K562 (cell line): Measurements from ENCODE around the gene PRKCSH. TPM values are rescaled to one million over a fixed set of nuclear protein-coding genes. Genes with fewer than 3 reads are reported as not detected.
A peak's percentile ranks its signal among the peaks of the same experiment; 100 is the strongest.

Experiments
- ATAC-seq: fragments of 200-7000 bp; cut with Tn5 transposase; 3 replicates; pipeline ENCODE4 v1.9.1; 2020; ENCODE audit warnings: moderate library complexity
- BruUV-seq: library from RNA; stranded (reverse); fragments of 400-500 nt; replicated peaks from 2 replicates; lab custom pipeline; 2021; lab: Mats Ljungman, UMichigan
- CTCF ChIA-PET: fragments of 300-600 bp; formaldehyde crosslinking; extraction: SDS; loops from one replicate; lab custom pipeline; 2021; ENCODE audit warnings: low intra/inter-chr PET ratio; lab: Yijun Ruan, JAX
- POLR2A ChIA-PET: fragments of 300-600, 350-650 bp; sonication (Branson Sonifier 250); formaldehyde crosslinking; extraction: SDS; loops from one replicate; lab custom pipeline; 2021; ENCODE audit warnings: antibody characterized with exemption, inconsistent platforms; lab: Yijun Ruan, JAX
- DNase-seq, 4 experiments: peaks; one replicate each; pipeline versions ENCODE4 v3.0.0 to v3.0.0-alpha.2; 2011 to 2018; ENCODE audit warnings: low spot score in 3 of 4, mixed read lengths in 3 of 4; ENCODE audit errors: extremely low read depth in 1 of 4
- FAIRE-seq: peaks from 2 replicates; lab custom pipeline; 2011; peaks lifted over from hg19 to GRCh38; lab: Jason Lieb, UNC
- H2AFZ ChIP-seq: 2 replicates; pipeline ENCODE4 v1.6.0; 2011; ENCODE audit warnings: low read depth, low read length, control low read depth, inconsistent platforms
- H3K27ac ChIP-seq: fragments of 200-600 bp; 3 replicates; pipeline ENCODE4 v1.8.0; 2011; ENCODE audit warnings: low read depth, mild to moderate bottlenecking, control low read depth, inconsistent platforms, low read length, moderate library complexity, mixed read lengths; ENCODE audit errors: extremely low read depth
- H3K27me3 ChIP-seq, 2 experiments: fragments of 300-600 bp in 1 of 2; 2 replicates in 1 of 2; 3 replicates in 1 of 2; pipeline versions ENCODE4 v1.6.0 to v1.8.0; 2011; ENCODE audit warnings: inconsistent platforms in 2 of 2, low read length in 2 of 2, mild to moderate bottlenecking in 1 of 2, mixed read lengths in 1 of 2, moderate library complexity in 1 of 2; ENCODE audit not compliant: control insufficient read depth in 2 of 2, insufficient read depth in 2 of 2
- H3K36me3 ChIP-seq: fragments of 300-600 bp; 3 replicates; pipeline ENCODE4 v1.8.0; 2011; ENCODE audit warnings: mild to moderate bottlenecking, low read length, inconsistent platforms; ENCODE audit not compliant: control insufficient read depth, insufficient read depth
- H3K4me1 ChIP-seq, 2 experiments: fragments of 200-600 bp in 1 of 2; replicated peaks in 1 of 2; 2 replicates in 1 of 2; 3 replicates in 1 of 2; pipeline versions ENCODE4 v1.5.1 to v1.8.0; 2011; ENCODE audit warnings: inconsistent platforms in 2 of 2, low read length in 2 of 2, mild to moderate bottlenecking in 1 of 2, mixed read lengths in 1 of 2, moderate library complexity in 1 of 2; ENCODE audit not compliant: control insufficient read depth in 2 of 2, insufficient read depth in 2 of 2
- H3K4me2 ChIP-seq: 2 replicates; pipeline ENCODE4 v1.6.1; 2011; ENCODE audit warnings: low read length, control low read depth, inconsistent platforms, mixed read lengths; ENCODE audit not compliant: insufficient read depth
- H3K4me3 ChIP-seq: fragments of 200-600 bp; sonication (generic), shearing (Covaris generic); 2 replicates; pipeline ENCODE4 v1.5.1; 2016; ENCODE audit warnings: control low read depth, inconsistent platforms
- H3K79me2 ChIP-seq: fragments of 200-600 bp; 3 replicates; pipeline ENCODE4 v1.8.0; 2011; ENCODE audit warnings: low read length, inconsistent platforms; ENCODE audit not compliant: control insufficient read depth, insufficient read depth
- H3K9ac ChIP-seq, 2 experiments: 2 replicates each; pipeline versions ENCODE4 v1.6.0 to v1.6.1; 2011; ENCODE audit warnings: low read depth in 2 of 2, low read length in 2 of 2, control low read depth in 1 of 2, inconsistent platforms in 1 of 2, mild to moderate bottlenecking in 1 of 2, mixed read lengths in 1 of 2; ENCODE audit not compliant: insufficient read depth in 1 of 2
- H3K9me1 ChIP-seq: one replicate; pipeline ENCODE4 v1.6.0; 2011; ENCODE audit warnings: inconsistent platforms, mild to moderate bottlenecking, low read length, moderate library complexity; ENCODE audit not compliant: control insufficient read depth, insufficient read depth
- H3K9me3 ChIP-seq: replicated peaks from 2 replicates; pipeline ENCODE4 v1.5.1; 2011; ENCODE audit warnings: low read depth, low read length, inconsistent platforms; ENCODE audit not compliant: control insufficient read depth, insufficient read depth
- H4K20me1 ChIP-seq: replicated peaks from 2 replicates; pipeline ENCODE4 v1.6.1; 2011; ENCODE audit warnings: low read length, inconsistent platforms, mixed read lengths; ENCODE audit not compliant: control insufficient read depth, insufficient read depth
- EHMT2 ChIP-seq: fragments of 450-650 bp; IDR thresholded peaks from 2 replicates; pipeline ENCODE4 v1.6.1; 2018; ENCODE audit warnings: antibody characterized with exemption
- ETV5 ChIP-seq: sonication (generic); formaldehyde crosslinking; IDR thresholded peaks from 2 replicates; pipeline ENCODE4 v1.4.0; 2020; ENCODE audit warnings: low read depth, mild to moderate bottlenecking, missing genetic modification reagents
- EZH2 ChIP-seq: IDR thresholded peaks from 2 replicates; pipeline ENCODE4 v1.6.1; 2012; ENCODE audit warnings: low read depth, mild to moderate bottlenecking, inconsistent platforms, low read length, borderline replicate concordance
- KDM5B ChIP-seq: fragments of 200-600 bp; sonication (generic); IDR thresholded peaks from 2 replicates; pipeline ENCODE4 v1.6.1; 2012; ENCODE audit warnings: low read depth, mild to moderate bottlenecking, moderate library complexity, low read length, control low read depth, inconsistent platforms; ENCODE audit not compliant: insufficient replicate concordance
- MITF ChIP-seq: IDR thresholded peaks from 2 replicates; pipeline ENCODE4 v1.6.1; 2014; ENCODE audit warnings: antibody characterized with exemption
- MXD1 ChIP-seq: fragments of 250-450 bp; sonication (Bioruptor Pico); IDR thresholded peaks from 2 replicates; pipeline ENCODE4 v1.8.0; 2021; ENCODE audit warnings: borderline replicate concordance, mild to moderate bottlenecking, moderate library complexity; ENCODE audit not compliant: poor library complexity, severe bottlenecking
- NFXL1 ChIP-seq: fragments of 450-650 bp; formaldehyde crosslinking; IDR thresholded peaks from 2 replicates; pipeline ENCODE4 v1.4.0; 2021; ENCODE audit warnings: mild to moderate bottlenecking
- TBP ChIP-seq: optimal IDR thresholded peaks from 2 replicates; pipeline ENCODE3; 2011; ENCODE audit warnings: low read depth, low read length, improper control_type of control experiment
- TCF15 ChIP-seq: fragments of 250-450 bp; sonication (Bioruptor Pico); IDR thresholded peaks from 2 replicates; pipeline ENCODE4 v1.8.0; 2022; ENCODE audit warnings: moderate library complexity, mild to moderate bottlenecking, inconsistent platforms
- THRB ChIP-seq: fragments of 450-650 bp; formaldehyde crosslinking; conservative IDR thresholded peaks from 2 replicates; pipeline ENCODE4 v1.4.0; 2022; ENCODE audit warnings: mild to moderate bottlenecking, missing genetic modification characterization
- ZNF184 ChIP-seq: sonication (generic); formaldehyde crosslinking; IDR thresholded peaks from 2 replicates; pipeline ENCODE4 v1.5.0; 2020; ENCODE audit warnings: missing genetic modification reagents
- ZNF41 ChIP-seq: fragments of 250-450 bp; sonication (Bioruptor Pico); conservative IDR thresholded peaks from 2 replicates; pipeline ENCODE4 v1.4.0; 2020; ENCODE audit warnings: mild to moderate bottlenecking
- ZZZ3 ChIP-seq: fragments of 450-650 bp; IDR thresholded peaks from 2 replicates; pipeline ENCODE4 v1.6.1; 2016; ENCODE audit warnings: antibody characterized with exemption, mild to moderate bottlenecking, moderate library complexity
- WGBS: fragments of 100-300 bp; shearing (Covaris generic); methylation state at CpG from one replicate; pipeline ENCODE4 v1.1.6; 2016; ENCODE audit warnings: low coverage, mixed read lengths; ENCODE audit not compliant: insufficient coverage; ENCODE audit errors: missing lambda C conversion rate; 5-methylcytosine and 5-hydroxymethylcytosine counted together
- in situ Hi-C: fragments of 300-500 bp; cut with MboI; formaldehyde crosslinking; loops from 4 replicates; pipeline ENCODE4 v1.15.0; 2018; ENCODE audit warnings: inconsistent platforms, mixed read lengths
- intact Hi-C: fragments of 100-400 bp; cut with micrococcal nuclease; formaldehyde crosslinking; loops from 2 replicates; pipeline ENCODE4 v1.14.2; 2022
- polyA plus RNA-seq, 8 experiments: library from polyadenylated mRNA; depleted of rRNA in 4 of 8; stranded (reverse) in 5 of 8; unstranded in 3 of 8; fragments of >200 nt; fragmentation: Nextera tagmentation in 2 of 8; fragmentation: Illumina TruSeq in 1 of 8; extraction: Ambion mirVana in 2 of 8; extraction: Trizol in 1 of 8; gene quantifications; 2 replicates each; pipeline versions ENCODE4 v1.2.1 to v1.2.3, GENCODE V29; 2011 to 2014; ENCODE audit warnings: inconsistent platforms in 1 of 8, missing spikeins in 1 of 8
- total RNA-seq, 7 experiments: library from RNA; depleted of rRNA in 6 of 7; stranded (reverse); fragments of >200 nt in 6 of 7; fragmentation: Illumina TruSeq in 2 of 7; extraction: Trizol in 2 of 7; gene quantifications; 2 replicates each; pipeline versions ENCODE4 v1.2.1 to v1.2.3, GENCODE V29; 2011 to 2021; ENCODE audit warnings: low replicate concordance in 1 of 7

Gene PRKCSH
- total and polyA plus RNA-seq, 9 of the 15 experiments (the other 6 are each of a cell fraction or from before 2014, with no cell fraction given): 2.3 to 297 (median 48.1) TPM

- peaks cover 2 to 23% of the 10 kb centered on the region in 2 experiments; a peak in 3 of 5 replicates for H3K27me3 ChIP-seq
- no peak overlapping the region for H2AFZ ChIP-seq
- no peak for FAIRE-seq
- CTCF ChIA-PET: no interaction called here
- no peak overlapping the region for H3K27ac ChIP-seq
- no peaks in the 10 kb centered on the region for H3K9me1 ChIP-seq
- H3K4me3 ChIP-seq: no peak overlapping the region
- no TSS peak for BruUV-seq
- intact Hi-C loops: no loop called here
- H3K36me3 ChIP-seq: no peaks in the 10 kb centered on the region
- POLR2A ChIA-PET: interaction anchor here (1.2 kb wide), 1 partner anchor 49 kb away, joined by 5 read pairs; the partner anchor contains the start of gene SWSAP1
- peak in 2 of 4 experiments; percentile 3 to 5 for DNase-seq
- in situ Hi-C loops: no loop called here
- no peaks in the 10 kb centered on the region for H3K79me2 ChIP-seq
- no peaks in the 10 kb centered on the region; the same call in 1 of the 2 replicates for H3K9me3 ChIP-seq
- WGBS: 56% methylated on average over 26 of the region's 27 CpGs
- no peak overlapping the region for H3K9ac ChIP-seq
- no peaks in the 10 kb centered on the region for H4K20me1 ChIP-seq
- peaks cover 2 to 68% of the 10 kb centered on the region in 2 experiments; a peak in 3 of 5 replicates for H3K4me1 ChIP-seq
- H3K4me2 ChIP-seq: no peak overlapping the region
- ATAC-seq: no peak
- TF ChIP-seq NFXL1 (CRISPR knock-in tag) (no peak), ZZZ3 (no peak), EZH2 (no peak), MXD1 (CRISPR knock-in tag) (no peak), EHMT2 (no peak), MITF (no peak), KDM5B (no peak), THRB (no peak), TCF15 (CRISPR knock-in tag) (no peak), TBP (no peak), ETV5 (CRISPR knock-in tag) (no peak), ZNF184 (CRISPR knock-in tag) (no peak), ZNF41 (CRISPR knock-in tag) (no peak)
- TF ChIP-seq, all 486 proteins: peak for 0
These were observed 12.2 kb upstream of the PRKCSH start for GRCh38 chr19:11423164-11423790.
